Endothelial cell of umbilical vein (primary cell): ENCODE data around the gene FCRL3. TPM values are rescaled to one million over a fixed set of nuclear protein-coding genes. Genes with fewer than 3 reads are reported as not detected.
"Not testable (repeated sequence)": the region's sequence is repeated elsewhere in the genome, so short reads cannot be mapped to it uniquely, and the experiment has no call there.

Experiments
- BruUV-seq: library from RNA; stranded (reverse); fragments of 400-500 nt; replicated peaks from 2 replicates; lab custom pipeline; 2021; lab: Mats Ljungman, UMichigan
- CTCF ChIA-PET: fragments of 300-600, 350-600 bp; sonication (Branson Sonifier 250); formaldehyde crosslinking; loops from one replicate; lab custom pipeline; 2021; ENCODE audit warnings: antibody characterized with exemption, inconsistent platforms; lab: Charles Lee
- POLR2A ChIA-PET: fragments of 300-600, 350-600 bp; sonication (Branson Sonifier 250); formaldehyde crosslinking; loops from one replicate; lab custom pipeline; 2021; ENCODE audit warnings: antibody characterized with exemption, inconsistent platforms; lab: Charles Lee
- DNase-seq: peaks from one replicate; pipeline ENCODE4 v3.0.0-alpha.2; 2011; ENCODE audit warnings: low read depth, low spot score
- FAIRE-seq: peaks from 2 replicates; lab custom pipeline; 2011; peaks lifted over from hg19 to GRCh38; lab: Jason Lieb, UNC
- H2AFZ ChIP-seq: 2 replicates; pipeline ENCODE4 v1.6.0; 2012; ENCODE audit warnings: low read depth, low read length, control low read depth, inconsistent platforms
- H3K27ac ChIP-seq: 2 replicates; pipeline ENCODE4 v1.5.1; 2011; ENCODE audit warnings: low read depth, mild to moderate bottlenecking, control low read depth, low read length, moderate library complexity; ENCODE audit not compliant: insufficient read depth
- H3K27me3 ChIP-seq, 2 experiments: 2 replicates each; pipeline versions ENCODE4 v1.6.0 to v1.6.1; 2011; ENCODE audit warnings: low read length in 2 of 2, mixed read lengths in 1 of 2; ENCODE audit not compliant: control insufficient read depth in 2 of 2, insufficient read depth in 2 of 2
- H3K36me3 ChIP-seq, 2 experiments: 2 replicates in 1 of 2; 3 replicates in 1 of 2; pipeline ENCODE4 v1.5.1; 2011; ENCODE audit warnings: low read length in 2 of 2, mild to moderate bottlenecking in 1 of 2, moderate library complexity in 1 of 2; ENCODE audit not compliant: control insufficient read depth in 2 of 2, insufficient read depth in 2 of 2; ENCODE audit errors: extremely low read depth in 1 of 2
- H3K4me1 ChIP-seq: 3 replicates; pipeline ENCODE4 v1.5.1; 2011; ENCODE audit warnings: mild to moderate bottlenecking, low read length; ENCODE audit not compliant: control insufficient read depth, insufficient read depth; ENCODE audit errors: extremely low read depth
- H3K4me2 ChIP-seq: 2 replicates; pipeline ENCODE4 v1.6.1; 2011; ENCODE audit warnings: low read length, control low read depth, mixed read lengths; ENCODE audit not compliant: insufficient read depth
- H3K4me3 ChIP-seq, 3 experiments: fragments of 200-600 bp in 1 of 3; sonication (generic), shearing (Covaris generic) in 1 of 3; replicated peaks in 1 of 3; 2 replicates each; pipeline ENCODE4 v1.5.1; 2011 to 2016; ENCODE audit warnings: control low read depth in 3 of 3, low read length in 3 of 3, mild to moderate bottlenecking in 2 of 3, inconsistent platforms in 1 of 3, low read depth in 1 of 3, moderate library complexity in 1 of 3; ENCODE audit not compliant: insufficient read depth in 1 of 3
- H3K79me2 ChIP-seq: 2 replicates; pipeline ENCODE4 v1.6.0; 2012; ENCODE audit warnings: low read length, inconsistent platforms; ENCODE audit not compliant: control insufficient read depth, insufficient read depth
- H3K9ac ChIP-seq: replicated peaks from 2 replicates; pipeline ENCODE3; 2011; ENCODE audit warnings: low read length, control low read depth; ENCODE audit not compliant: insufficient read depth; ENCODE audit errors: extremely low read depth
- H3K9me1 ChIP-seq: replicated peaks from 3 replicates; pipeline ENCODE4 v1.6.0; 2011; ENCODE audit warnings: mild to moderate bottlenecking, low read length; ENCODE audit not compliant: control insufficient read depth, insufficient read depth; ENCODE audit errors: extremely low read depth
- H3K9me3 ChIP-seq: replicated peaks from 2 replicates; pipeline ENCODE4 v1.5.1; 2012; ENCODE audit warnings: low read length, inconsistent platforms; ENCODE audit not compliant: control insufficient read depth, insufficient read depth
- H4K20me1 ChIP-seq: replicated peaks from 2 replicates; pipeline ENCODE3; 2011; ENCODE audit warnings: mild to moderate bottlenecking, low read length; ENCODE audit not compliant: control insufficient read depth, insufficient read depth; ENCODE audit errors: extremely low read depth
- EZH2 ChIP-seq: IDR thresholded peaks from 2 replicates; pipeline ENCODE4 v1.6.1; 2012; ENCODE audit warnings: borderline replicate concordance, low read depth, mild to moderate bottlenecking, moderate library complexity, low read length, inconsistent platforms; ENCODE audit not compliant: severe bottlenecking
- GATA2 ChIP-seq: IDR thresholded peaks from 2 replicates; pipeline ENCODE4 v1.7.0; 2011; ENCODE audit warnings: low read depth, mild to moderate bottlenecking, moderate library complexity, mixed read lengths, low read length; ENCODE audit not compliant: insufficient read length, insufficient read depth
- JUN ChIP-seq: IDR thresholded peaks from 2 replicates; pipeline ENCODE4 v1.6.1; 2011; ENCODE audit warnings: borderline replicate concordance, low read depth; ENCODE audit not compliant: insufficient read length, insufficient read depth
- MAX ChIP-seq: IDR thresholded peaks from 2 replicates; pipeline ENCODE4 v1.6.1; 2011; ENCODE audit not compliant: insufficient read depth, insufficient read length
- POLR2A ChIP-seq: IDR thresholded peaks from 2 replicates; pipeline ENCODE4 v1.6.1; 2012; ENCODE audit warnings: low read depth, mild to moderate bottlenecking, control low read depth, low read length
- dilution Hi-C: fragments of 300-500 bp; cut with MboI; formaldehyde crosslinking; loops from one replicate; pipeline ENCODE4 v1.15.0; 2019; ENCODE audit warnings: low sequenced_read_pairs; ENCODE audit not compliant: extremely low pct_ligation_motif_present
- intact Hi-C: fragments of 100-400 bp; cut with micrococcal nuclease; formaldehyde crosslinking; loops from one replicate; pipeline ENCODE4 v1.10.0; 2022
- polyA plus RNA-seq, 4 experiments: library from polyadenylated mRNA; depleted of rRNA in 3 of 4; stranded (reverse) in 3 of 4; unstranded in 1 of 4; fragments of >200 nt; gene quantifications; 2 replicates each; pipeline versions ENCODE4 v1.2.1 to v1.2.3, GENCODE V29; 2011 to 2012; ENCODE audit warnings: missing spikeins in 1 of 4
- total RNA-seq: library from RNA; stranded (reverse); gene quantifications from 2 replicates; pipeline ENCODE4 v1.2.3, GENCODE V29; 2021

The FCRL3 gene
- total and polyA plus RNA-seq, 2 donors (not counting 3 experiments of a cell fraction or from before 2014, with no cell fraction given), result not detected

GRCh38 chr1:157735991-157736390 is 35.4 kb upstream of the FCRL3 start:
- intact Hi-C loops, H3K36me3 ChIP-seq, H4K20me1 ChIP-seq, H3K9ac ChIP-seq, H3K79me2 ChIP-seq, CTCF ChIA-PET, H3K9me3 ChIP-seq, H3K4me1 ChIP-seq, H3K9me1 ChIP-seq, DNase-seq, H3K27ac ChIP-seq, POLR2A ChIA-PET, H3K4me2 ChIP-seq, H3K4me3 ChIP-seq, FAIRE-seq, BruUV-seq, H2AFZ ChIP-seq, dilution Hi-C loops, H3K27me3 ChIP-seq: not testable (repeated sequence)

- Histone ChIP-seq H3K79me2 (no peaks in the 10 kb centered on the region), H3K9me3 (no peaks in the 10 kb centered on the region), H3K36me3 (no peaks in the 10 kb centered on the region), H3K4me3 (no peak overlapping the region), H3K4me1 (no peaks in the 10 kb centered on the region), H2AFZ (no peak overlapping the region), H4K20me1 (no peaks in the 10 kb centered on the region), H3K4me2 (no peak overlapping the region), H3K27ac (no peak overlapping the region), H3K9me1 (no peaks in the 10 kb centered on the region), H3K9ac (no peak overlapping the region), H3K27me3 (no peaks in the 10 kb centered on the region)
- ChIA-PET POLR2A (no interaction called here), CTCF (no interaction called here)
- TF ChIP-seq MAX, result no peak
- TF ChIP-seq GATA2, result no peak
- TF ChIP-seq POLR2A, result no peak
- no peak for TF ChIP-seq JUN
- TF ChIP-seq EZH2, result no peak
- intact Hi-C loops, result no loop called here
- FAIRE-seq (no peak), DNase-seq (no peak)
- no TSS peak for BruUV-seq
- dilution Hi-C loops, result no loop called here
These were observed 33.8 kb upstream of the FCRL3 start for GRCh38 chr1:157734321-157734720.
